ENCODE results near the gene DNMT3B.
"Not testable (repeated sequence)": the region's sequence is repeated elsewhere in the genome, so short reads cannot be mapped to it uniquely, and the experiment has no call there.

Gene DNMT3B

DNA sequence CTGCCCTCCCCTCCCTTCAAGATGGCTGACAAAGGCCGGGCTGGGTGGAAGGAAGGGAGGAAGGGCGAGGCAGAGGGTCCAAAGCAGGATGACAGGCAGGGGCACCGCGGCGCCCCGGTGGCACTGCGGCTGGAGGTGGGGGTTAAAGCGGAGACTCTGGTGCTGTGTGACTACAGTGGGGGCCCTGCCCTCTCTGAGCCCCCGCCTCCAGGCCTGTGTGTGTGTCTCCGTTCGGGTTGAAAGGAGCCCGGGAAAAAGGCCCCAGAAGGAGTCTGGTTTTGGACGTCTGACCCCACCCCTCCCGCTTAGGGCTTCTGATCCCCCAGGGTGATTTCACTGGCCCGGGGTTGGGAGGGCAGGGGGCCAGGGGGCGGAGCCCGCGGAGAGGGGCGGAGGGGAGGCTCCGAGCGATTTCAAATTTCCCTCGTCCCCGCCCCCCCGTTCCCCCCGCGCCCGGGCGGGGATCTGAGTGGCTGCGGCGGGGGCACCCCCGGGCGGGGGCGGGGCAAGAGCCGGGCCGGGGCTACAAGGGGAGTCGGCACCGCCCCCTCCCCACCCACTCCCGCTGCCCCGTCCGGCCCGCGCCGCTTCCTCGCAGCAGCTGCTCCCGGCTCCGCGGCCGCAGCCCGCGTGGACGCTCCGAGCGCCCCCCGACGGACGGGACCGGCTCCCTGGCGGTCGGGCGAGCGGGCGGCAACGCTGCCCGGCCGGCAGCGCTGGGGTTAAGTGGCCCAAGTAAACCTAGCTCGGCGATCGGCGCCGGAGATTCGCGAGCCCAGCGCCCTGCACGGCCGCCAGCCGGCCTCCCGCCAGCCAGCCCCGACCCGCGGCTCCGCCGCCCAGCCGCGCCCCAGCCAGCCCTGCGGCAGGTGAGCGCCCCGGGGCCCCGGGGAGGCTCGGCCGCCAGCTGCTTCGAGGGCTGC, at the start of gene DNMT3B:
TSS of gene DNMT3B (plus strand) at position 555 of the 923 bp plus-strand sequence. CDS start 17,939 bp downstream, outside the sequence.
- 0 out of 2 replicates have a peak, but pooled peaks cover 5% of the 10 kb centered on the region for H3F3A ChIP-seq (ENCODE audit: insufficient read depth, low read length)
- no peaks in the 10 kb centered on the region for H3K79me2 ChIP-seq (ENCODE audit: insufficient read depth, low read length)
- H2AFZ ChIP-seq (ENCODE audit: low read length) = no peak within 1 kb of the TSS
- H3K4me3 ChIP-seq (ENCODE audit: low read depth, low read length, poor library complexity, severe bottlenecking) = peak within 1 kb of the TSS; percentile 93
- H4K20me1 ChIP-seq (ENCODE audit: insufficient read depth, low read length) = no peaks in the 10 kb centered on the region
- H3K36me3 ChIP-seq (ENCODE audit: insufficient read depth, low read length) = no peaks in the 10 kb centered on the region
- H3K9ac ChIP-seq (ENCODE audit: low read length) = peak within 1 kb of the TSS; percentile 84
- peak within 1 kb of the TSS; percentile 52 for H3K27ac ChIP-seq (ENCODE audit: low read depth, low read length, poor library complexity, severe bottlenecking)
- H3K4me1 ChIP-seq (ENCODE audit: insufficient read depth, low read length, severe bottlenecking) = peaks cover 35% of the 10 kb centered on the region
- H3K27me3 ChIP-seq (ENCODE audit: insufficient read depth, low read length) = no peaks in the 10 kb centered on the region
- peak within 1 kb of the TSS; percentile 97 for H3K4me2 ChIP-seq (ENCODE audit: low read length)
- no peaks in the 10 kb centered on the region for H3K9me3 ChIP-seq (ENCODE audit: low read length)
- TF ChIP-seq EZH2 (IDR thresholded peaks at IDR 0.05; ENCODE audit: borderline replicate concordance, low read length) = no peak
- TF ChIP-seq, protein P1, sequence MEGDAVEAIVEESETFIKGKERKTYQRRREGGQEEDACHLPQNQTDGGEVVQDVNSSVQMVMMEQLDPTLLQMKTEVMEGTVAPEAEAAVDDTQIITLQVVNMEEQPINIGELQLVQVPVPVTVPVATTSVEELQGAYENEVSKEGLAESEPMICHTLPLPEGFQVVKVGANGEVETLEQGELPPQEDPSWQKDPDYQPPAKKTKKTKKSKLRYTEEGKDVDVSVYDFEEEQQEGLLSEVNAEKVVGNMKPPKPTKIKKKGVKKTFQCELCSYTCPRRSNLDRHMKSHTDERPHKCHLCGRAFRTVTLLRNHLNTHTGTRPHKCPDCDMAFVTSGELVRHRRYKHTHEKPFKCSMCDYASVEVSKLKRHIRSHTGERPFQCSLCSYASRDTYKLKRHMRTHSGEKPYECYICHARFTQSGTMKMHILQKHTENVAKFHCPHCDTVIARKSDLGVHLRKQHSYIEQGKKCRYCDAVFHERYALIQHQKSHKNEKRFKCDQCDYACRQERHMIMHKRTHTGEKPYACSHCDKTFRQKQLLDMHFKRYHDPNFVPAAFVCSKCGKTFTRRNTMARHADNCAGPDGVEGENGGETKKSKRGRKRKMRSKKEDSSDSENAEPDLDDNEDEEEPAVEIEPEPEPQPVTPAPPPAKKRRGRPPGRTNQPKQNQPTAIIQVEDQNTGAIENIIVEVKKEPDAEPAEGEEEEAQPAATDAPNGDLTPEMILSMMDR (IDR thresholded peaks at IDR 0.05; ENCODE audit: low read length) = no peak
- H3K9me2 ChIP-seq (ENCODE audit: low read depth, low read length) = no peaks in the 10 kb centered on the region

DNA sequence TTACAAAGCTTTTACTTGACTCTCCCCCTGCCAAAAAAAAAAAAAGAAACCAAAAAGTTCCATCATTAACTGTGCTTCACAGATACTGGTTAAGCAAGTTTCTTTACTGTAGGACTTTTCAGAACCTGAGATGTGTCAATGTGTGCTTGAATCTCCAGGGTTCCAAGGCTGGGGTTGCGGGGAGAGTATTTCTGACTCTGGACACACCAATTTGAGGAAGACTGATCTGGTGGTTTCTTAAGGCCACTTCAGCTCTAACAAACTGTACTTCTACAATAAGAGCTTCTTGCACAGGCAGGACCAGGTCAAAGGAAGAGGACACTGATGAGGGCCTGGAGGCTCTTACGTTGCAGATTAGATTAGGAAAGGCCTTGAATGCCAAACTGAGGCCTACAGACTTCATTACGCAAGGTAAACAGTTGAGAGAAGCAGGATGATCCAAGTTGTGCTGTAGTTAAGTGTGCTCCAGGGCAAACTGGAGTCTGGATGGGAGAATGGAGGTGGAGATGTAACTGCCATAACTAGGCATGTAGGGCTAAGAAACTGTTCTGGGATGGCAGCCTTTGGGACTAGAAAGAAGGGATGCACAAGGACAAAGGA, 43.3 kb upstream of the DNMT3B start:
- no peaks in the 10 kb centered on the region for H4K20me1 ChIP-seq (ENCODE audit: insufficient read depth, low read length)
- no peaks in the 10 kb centered on the region for H3F3A ChIP-seq (ENCODE audit: insufficient read depth, low read length)
- H2AFZ ChIP-seq (ENCODE audit: low read length) = no peak overlapping the region
- H3K27ac ChIP-seq (ENCODE audit: low read depth, low read length, poor library complexity, severe bottlenecking) = no peak overlapping the region
- no peaks in the 10 kb centered on the region for H3K27me3 ChIP-seq (ENCODE audit: insufficient read depth, low read length)
- H3K9me2 ChIP-seq (ENCODE audit: low read depth, low read length) = no peaks in the 10 kb centered on the region
- TF ChIP-seq, protein P1 (IDR thresholded peaks at IDR 0.05; ENCODE audit: low read length) = no peak
- TF ChIP-seq EZH2 (IDR thresholded peaks at IDR 0.05; ENCODE audit: borderline replicate concordance, low read length) = no peak
- no peaks in the 10 kb centered on the region for H3K79me2 ChIP-seq (ENCODE audit: insufficient read depth, low read length)
- peaks cover 24% of the 10 kb centered on the region for H3K36me3 ChIP-seq (ENCODE audit: insufficient read depth, low read length)
- H3K9me3 ChIP-seq (ENCODE audit: low read length) = no peaks in the 10 kb centered on the region
- no peak overlapping the region for H3K4me3 ChIP-seq (ENCODE audit: low read depth, low read length, poor library complexity, severe bottlenecking)
- H3K4me1 ChIP-seq (ENCODE audit: insufficient read depth, low read length, severe bottlenecking) = no peaks in the 10 kb centered on the region
- H3K9ac ChIP-seq (ENCODE audit: low read length) = no peak overlapping the region
- no peak overlapping the region for H3K4me2 ChIP-seq (ENCODE audit: low read length)

DNA sequence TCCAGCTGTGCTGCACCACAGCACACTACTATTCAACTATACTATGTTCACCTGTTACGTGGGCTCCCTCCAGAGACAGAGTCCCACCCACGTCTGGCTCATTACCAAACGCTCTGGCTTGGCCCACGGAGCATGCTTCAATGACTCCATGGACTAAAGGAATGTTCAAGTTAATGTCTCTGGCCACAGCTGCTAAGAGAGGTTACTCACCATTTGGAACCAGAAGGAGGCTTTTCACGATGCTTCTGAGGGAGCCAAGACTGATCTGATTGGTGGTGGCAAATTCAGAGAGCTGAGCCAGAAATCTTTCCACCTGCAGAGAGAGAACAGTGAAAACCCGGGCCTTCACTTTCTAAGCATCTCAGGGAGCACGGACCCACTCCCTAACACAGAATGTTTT, 34.5 kb upstream of the DNMT3B start:
- H3K4me3 ChIP-seq (ENCODE audit: low read depth, low read length, poor library complexity, severe bottlenecking) = no peak overlapping the region
- no peaks in the 10 kb centered on the region for H3K9me3 ChIP-seq (ENCODE audit: low read length)
- TF ChIP-seq EZH2 (IDR thresholded peaks at IDR 0.05; ENCODE audit: borderline replicate concordance, low read length) = no peak
- TF ChIP-seq, protein P1 (IDR thresholded peaks at IDR 0.05; ENCODE audit: low read length) = no peak
- no peaks in the 10 kb centered on the region for H4K20me1 ChIP-seq (ENCODE audit: insufficient read depth, low read length)
- no peaks in the 10 kb centered on the region for H3K9me2 ChIP-seq (ENCODE audit: low read depth, low read length)
- peaks cover 9% of the 10 kb centered on the region for H3K4me1 ChIP-seq (ENCODE audit: insufficient read depth, low read length, severe bottlenecking)
- H3K79me2 ChIP-seq (ENCODE audit: insufficient read depth, low read length) = no peaks in the 10 kb centered on the region
- H3K27ac ChIP-seq (ENCODE audit: low read depth, low read length, poor library complexity, severe bottlenecking) = no peak overlapping the region
- no peaks in the 10 kb centered on the region for H3K27me3 ChIP-seq (ENCODE audit: insufficient read depth, low read length)
- H2AFZ ChIP-seq (ENCODE audit: low read length) = no peak overlapping the region
- H3K36me3 ChIP-seq (ENCODE audit: insufficient read depth, low read length) = peaks cover 35% of the 10 kb centered on the region
- no peaks in the 10 kb centered on the region for H3F3A ChIP-seq (ENCODE audit: insufficient read depth, low read length)
- H3K9ac ChIP-seq (ENCODE audit: low read length) = no peak overlapping the region
- H3K4me2 ChIP-seq (ENCODE audit: low read length) = no peak overlapping the region

DNA sequence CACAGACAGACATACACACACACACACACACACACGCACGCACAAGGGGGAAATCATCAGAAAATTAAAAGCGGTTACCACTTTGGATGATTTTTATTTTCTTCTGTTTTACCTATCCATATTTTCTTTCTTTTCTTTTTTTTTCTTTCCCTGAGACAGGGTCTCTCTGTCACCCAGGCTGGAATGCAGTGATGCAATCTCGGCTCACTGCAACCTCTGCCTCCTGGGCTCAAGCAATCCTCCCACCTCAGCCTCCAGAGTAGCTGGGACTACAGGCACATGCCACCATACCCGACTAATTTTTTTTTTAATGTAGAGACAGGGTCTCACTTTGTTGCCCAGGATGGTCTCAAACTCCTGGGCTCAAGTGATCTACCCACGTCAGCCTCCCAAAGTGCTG, 33.8 kb upstream of the DNMT3B start:
- H3K36me3 ChIP-seq (ENCODE audit: insufficient read depth, low read length) = peaks cover 35% of the 10 kb centered on the region
- not testable (repeated sequence) for H3K9me2 ChIP-seq (ENCODE audit: low read depth, low read length); H3K4me3 ChIP-seq (ENCODE audit: low read depth, low read length, poor library complexity, severe bottlenecking); H4K20me1 ChIP-seq (ENCODE audit: insufficient read depth, low read length); H3K4me1 ChIP-seq (ENCODE audit: insufficient read depth, low read length, severe bottlenecking); H3K79me2 ChIP-seq (ENCODE audit: insufficient read depth, low read length); H3K27ac ChIP-seq (ENCODE audit: low read depth, low read length, poor library complexity, severe bottlenecking); H3K4me2 ChIP-seq (ENCODE audit: low read length); H3F3A ChIP-seq (ENCODE audit: insufficient read depth, low read length); H3K9ac ChIP-seq (ENCODE audit: low read length); H3K27me3 ChIP-seq (ENCODE audit: insufficient read depth, low read length); H2AFZ ChIP-seq (ENCODE audit: low read length); H3K9me3 ChIP-seq (ENCODE audit: low read length)

DNA sequence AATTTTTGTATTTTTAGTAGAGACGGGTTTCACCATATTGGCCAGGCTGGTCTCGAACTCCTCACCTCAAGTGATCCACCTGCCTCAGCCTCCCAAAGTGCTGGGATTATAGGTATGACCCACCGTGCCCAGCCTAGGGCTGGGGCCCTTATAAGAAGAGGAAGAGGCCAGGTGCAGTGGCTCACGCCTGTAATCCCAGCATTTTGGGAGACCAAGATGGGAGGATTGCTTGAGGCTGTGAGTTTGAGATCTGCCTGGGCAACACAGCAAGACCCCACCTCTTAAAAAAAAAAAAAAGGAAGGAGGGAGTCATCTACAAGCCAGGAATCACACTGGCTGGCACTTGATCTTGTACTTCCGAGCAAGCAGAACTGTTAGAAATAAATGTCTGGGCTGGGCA, 32.9 kb upstream of the DNMT3B start:
- H3K27ac ChIP-seq (ENCODE audit: low read depth, low read length, poor library complexity, severe bottlenecking); H3K4me1 ChIP-seq (ENCODE audit: insufficient read depth, low read length, severe bottlenecking); H3F3A ChIP-seq (ENCODE audit: insufficient read depth, low read length); H2AFZ ChIP-seq (ENCODE audit: low read length); H3K9me2 ChIP-seq (ENCODE audit: low read depth, low read length); H3K9me3 ChIP-seq (ENCODE audit: low read length); H3K9ac ChIP-seq (ENCODE audit: low read length); H3K79me2 ChIP-seq (ENCODE audit: insufficient read depth, low read length); H3K4me3 ChIP-seq (ENCODE audit: low read depth, low read length, poor library complexity, severe bottlenecking); H3K27me3 ChIP-seq (ENCODE audit: insufficient read depth, low read length); H3K4me2 ChIP-seq (ENCODE audit: low read length); H4K20me1 ChIP-seq (ENCODE audit: insufficient read depth, low read length): not testable (repeated sequence)
- H3K36me3 ChIP-seq (ENCODE audit: insufficient read depth, low read length) = peaks cover 35% of the 10 kb centered on the region

All from OCI-LY1 (cell line).